ENCODE results near the gene TMEM59L.

The TMEM59L gene

DNA sequence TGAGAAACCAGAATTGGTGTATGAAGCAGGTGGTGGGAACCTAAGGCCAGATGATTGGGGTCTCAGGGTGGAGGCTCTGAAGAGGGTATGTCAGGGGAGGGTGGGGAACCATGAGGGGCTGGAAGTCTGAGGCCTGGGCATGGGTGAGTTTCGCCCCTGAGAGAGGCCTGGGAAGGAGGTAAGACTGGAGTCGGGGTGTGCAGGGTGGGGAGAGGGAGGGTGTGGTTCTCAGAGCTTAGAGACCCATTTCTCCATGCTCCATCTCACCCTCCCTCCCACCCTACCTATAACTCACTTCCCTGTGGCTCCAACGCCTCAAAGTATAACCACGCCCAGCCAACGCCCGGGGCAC lies 23.1 kb downstream of the TMEM59L start:
- Mint-ChIP-seq H3K36me3 (ENCODE audit: low read depth) (no peaks in the 10 kb centered on the region), H3K4me3 (peak overlapping the region; percentile 85), H3K27ac (no peak overlapping the region), H3K9me3 (no peaks in the 10 kb centered on the region), H3K27me3 (peaks cover 2% of the 10 kb centered on the region), H3K4me1 (peaks cover 19% of the 10 kb centered on the region)
- no peak for DNase-seq
- no peak for ATAC-seq

DNA sequence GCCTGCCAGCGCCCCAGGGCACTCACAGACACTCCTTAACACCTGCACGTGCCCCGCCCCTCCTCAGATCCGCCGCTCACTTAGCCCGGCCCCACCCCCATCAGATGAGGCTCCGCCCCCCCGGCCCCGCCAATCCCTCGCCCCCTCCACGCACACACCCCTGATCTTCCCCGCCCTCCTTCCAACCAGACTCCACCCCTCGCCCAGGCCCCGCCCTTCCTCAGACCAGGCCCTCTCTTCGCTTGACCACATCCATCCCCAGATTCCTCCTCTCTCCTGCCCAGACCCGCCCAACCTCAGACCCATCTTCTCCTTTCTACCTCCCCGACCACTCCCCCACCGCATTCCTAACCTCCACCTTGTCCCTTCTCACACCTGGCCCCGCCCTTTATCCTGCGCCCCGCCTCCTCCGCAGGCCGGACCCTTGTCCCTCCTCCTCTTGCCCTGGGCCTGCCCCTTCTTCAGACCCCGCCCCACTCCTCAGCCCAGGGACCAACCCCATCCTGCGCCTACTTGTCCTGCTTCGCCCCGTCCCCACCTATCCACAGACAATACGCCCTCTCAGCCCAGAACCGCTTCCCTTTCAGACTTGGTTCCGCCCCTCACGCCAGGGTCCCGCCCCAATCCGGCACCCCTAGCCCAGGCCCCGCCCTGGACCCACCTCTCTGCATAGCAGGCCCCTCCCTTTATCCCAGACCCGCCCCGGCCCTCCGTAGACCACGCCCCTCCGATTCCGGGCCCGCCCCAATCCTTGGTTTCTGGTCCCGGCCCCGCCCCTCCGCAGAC lies 23.7 kb downstream of the TMEM59L start:
- Mint-ChIP-seq H3K36me3 (ENCODE audit: low read depth) (no peaks in the 10 kb centered on the region), H3K9me3 (no peaks in the 10 kb centered on the region)
- peak; percentile 100 for DNase-seq

DNA sequence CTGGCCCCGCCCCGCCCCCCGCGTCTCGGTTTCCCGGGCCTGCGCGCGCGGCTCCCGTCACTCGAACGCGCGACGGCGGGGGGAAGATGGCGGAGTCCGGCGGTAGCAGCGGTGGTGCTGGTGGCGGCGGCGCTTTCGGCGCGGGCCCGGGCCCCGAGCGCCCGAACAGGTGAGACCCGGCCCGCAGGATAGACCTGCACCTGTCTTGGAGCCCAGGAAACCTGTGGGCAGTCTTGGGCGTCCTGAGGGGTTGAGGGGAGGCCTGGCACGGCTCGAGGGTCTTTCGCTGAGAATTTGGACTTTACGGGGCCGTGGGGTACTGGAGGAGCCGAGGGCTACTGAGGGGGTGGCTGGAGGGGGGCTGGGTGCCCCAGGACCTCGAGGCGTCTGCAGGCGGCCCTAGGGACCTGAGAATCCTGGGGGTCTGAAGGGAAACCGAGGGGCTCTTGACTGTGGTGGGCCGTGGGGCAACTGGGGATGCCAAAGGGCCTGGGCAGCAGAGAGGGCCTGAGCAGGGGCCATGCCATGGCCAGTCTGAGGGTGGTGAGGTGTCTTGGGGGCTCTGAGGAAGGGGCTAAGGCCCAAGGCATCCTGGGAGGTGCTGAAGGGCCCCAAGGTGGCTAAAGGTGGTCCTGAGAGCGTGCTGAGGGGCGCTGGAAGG lies 24.4 kb downstream of the TMEM59L start, which contains the start of gene KLHL26:
Gene KLHL26 (plus strand): TSS at position 60 of the 661 bp plus-strand sequence. CDS start 27 bp downstream, at position 87.
- H3K27me3 Mint-ChIP-seq, result peaks cover 2% of the 10 kb centered on the region
- peak within 1 kb of the TSS; percentile 85 for H3K27ac Mint-ChIP-seq
- DNase-seq, result no peak
- no peaks in the 10 kb centered on the region for H3K9me3 Mint-ChIP-seq
- H3K36me3 Mint-ChIP-seq (ENCODE audit: low read depth), result no peaks in the 10 kb centered on the region
- peaks cover 19% of the 10 kb centered on the region for H3K4me1 Mint-ChIP-seq
- ATAC-seq, result no peak
- H3K4me3 Mint-ChIP-seq, result peak within 1 kb of the TSS; percentile 85

More for the DNA sequence above, 23.7 kb downstream of the TMEM59L start:
- peak overlapping the region; percentile 85 for H3K27ac Mint-ChIP-seq
- H3K27me3 Mint-ChIP-seq, result peaks cover 2% of the 10 kb centered on the region
- peak; percentile 92 for ATAC-seq
- H3K4me1 Mint-ChIP-seq, result peaks cover 19% of the 10 kb centered on the region
- H3K4me3 Mint-ChIP-seq, result peak overlapping the region; percentile 85

DNA sequence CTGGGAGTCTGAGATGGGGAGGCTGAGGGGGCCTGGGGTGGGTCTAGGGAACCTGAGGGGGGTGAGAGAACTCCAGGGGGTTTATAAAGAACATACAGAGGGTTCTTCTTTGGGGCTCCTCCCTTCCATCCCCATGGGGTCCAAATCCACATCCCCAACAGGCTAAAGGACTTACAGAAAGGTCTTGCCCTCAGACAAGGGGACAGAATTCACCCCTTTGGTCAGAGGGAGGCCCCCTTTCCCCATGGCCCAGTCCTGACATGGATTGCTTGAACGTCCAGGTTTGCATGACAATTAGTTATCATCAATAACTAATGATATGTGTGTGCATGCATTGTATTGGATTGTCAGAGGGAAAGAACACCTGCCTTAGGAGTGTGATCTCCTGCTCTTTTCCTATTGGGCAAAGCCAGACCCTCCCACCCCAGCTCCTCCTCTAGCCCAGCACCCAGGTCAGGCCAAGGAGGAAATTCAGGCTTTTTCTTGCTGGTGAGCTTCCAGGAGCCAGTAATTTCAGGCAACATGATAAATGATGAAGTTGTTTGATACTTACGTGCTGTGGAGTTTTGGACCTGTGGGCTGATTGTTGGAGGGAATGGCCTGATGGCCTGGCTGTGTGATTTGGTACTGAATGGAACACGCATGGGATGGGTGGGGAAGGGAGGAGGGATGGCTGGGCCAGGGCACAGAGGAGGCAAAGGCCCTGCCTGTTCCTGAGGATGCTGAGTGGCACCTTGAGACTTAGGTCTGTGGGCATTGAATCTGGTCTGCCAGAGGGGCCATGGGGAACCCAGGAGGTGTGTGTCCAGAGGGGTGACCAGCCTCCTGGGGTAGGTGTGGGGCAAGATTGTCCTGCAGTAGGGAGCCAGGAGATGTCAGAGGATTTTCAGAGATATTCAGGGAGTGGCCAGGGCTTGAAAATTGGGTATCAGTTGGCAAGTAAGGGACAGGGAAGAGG lies 25.3 kb downstream of the TMEM59L start:
- DNase-seq (no peak), ATAC-seq (no peak)
- no peaks in the 10 kb centered on the region for H3K9me3 Mint-ChIP-seq
- H3K27ac Mint-ChIP-seq, result peak overlapping the region; percentile 72
- H3K27me3 Mint-ChIP-seq, result peaks cover 2% of the 10 kb centered on the region
- H3K36me3 Mint-ChIP-seq (ENCODE audit: low read depth), result no peaks in the 10 kb centered on the region
- H3K4me1 Mint-ChIP-seq, result peaks cover 19% of the 10 kb centered on the region
- peak overlapping the region; percentile 85 for H3K4me3 Mint-ChIP-seq

DNA sequence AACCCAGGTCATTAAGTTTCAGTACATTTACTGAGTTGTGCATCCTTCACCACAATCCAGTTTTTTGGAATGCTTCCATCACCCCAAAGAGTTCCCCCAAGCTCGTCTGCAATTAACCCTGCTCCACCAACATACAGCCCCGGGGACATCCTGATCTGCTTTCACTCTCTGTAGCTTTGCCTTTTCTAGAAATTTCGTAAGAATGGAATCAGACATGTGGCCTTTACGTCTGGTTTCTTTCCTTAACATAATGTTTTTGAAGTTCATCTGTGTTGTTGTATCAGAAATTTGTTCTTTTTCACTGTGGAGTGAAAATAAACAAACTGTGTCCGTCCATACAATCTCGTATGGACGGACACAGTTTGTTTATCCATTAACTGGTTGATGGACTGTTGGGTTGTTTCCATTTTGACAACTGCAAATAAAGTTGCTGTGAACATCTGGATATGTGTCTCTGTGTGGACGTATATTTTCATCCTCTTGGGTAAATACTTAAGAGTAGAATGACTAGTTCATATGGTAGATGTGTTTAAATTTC lies 27.1 kb downstream of the TMEM59L start:
- DNase-seq, result no peak
- H3K4me1 Mint-ChIP-seq, result peaks cover 23% of the 10 kb centered on the region
- no peak overlapping the region for H3K4me3 Mint-ChIP-seq
- ATAC-seq, result no peak
- no peaks in the 10 kb centered on the region for H3K27me3 Mint-ChIP-seq
- no peak overlapping the region for H3K27ac Mint-ChIP-seq
- H3K36me3 Mint-ChIP-seq (ENCODE audit: low read depth), result no peaks in the 10 kb centered on the region
- H3K9me3 Mint-ChIP-seq, result no peaks in the 10 kb centered on the region

DNA sequence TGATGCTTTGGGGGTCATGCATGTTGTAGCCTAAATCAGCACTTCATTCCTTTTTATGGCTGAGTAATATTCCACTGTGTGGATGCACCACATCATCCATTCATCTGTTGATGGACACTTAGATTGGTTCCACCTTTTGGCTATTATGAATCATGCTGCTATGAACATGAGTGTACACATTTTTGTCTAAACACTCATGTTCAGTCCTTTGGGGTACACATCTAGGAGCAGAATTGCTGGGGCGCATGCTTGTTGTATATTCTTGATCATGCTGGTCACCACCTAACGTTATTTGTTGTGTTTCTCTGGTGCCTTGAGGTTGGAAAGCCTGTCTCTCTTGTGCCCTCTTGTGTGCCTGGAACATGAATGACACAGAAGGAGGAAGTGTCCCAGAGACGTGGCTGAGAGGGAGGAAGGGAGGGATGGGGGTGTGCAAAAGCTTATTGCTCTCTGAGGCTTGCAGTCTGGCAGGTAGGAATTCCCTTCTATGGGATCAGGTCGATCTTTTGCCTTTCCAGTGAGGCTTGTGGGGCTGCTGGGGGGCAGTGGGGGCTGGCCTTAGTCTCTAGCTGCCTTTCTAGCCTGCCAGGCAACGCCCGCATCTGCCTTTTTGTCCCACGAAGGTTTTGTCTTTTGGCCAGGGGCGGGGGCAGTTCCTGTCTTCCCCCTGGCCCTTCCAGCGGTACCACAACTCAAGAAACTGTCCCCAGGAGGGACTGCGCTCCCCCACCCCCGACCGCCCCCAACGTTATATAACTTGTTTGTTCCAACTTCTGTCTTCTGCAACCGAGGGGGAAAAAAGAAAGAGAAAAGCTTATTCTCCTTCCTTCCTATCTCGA lies 31.7 kb downstream of the TMEM59L start:
- H3K27me3 Mint-ChIP-seq, result no peaks in the 10 kb centered on the region
- DNase-seq, result no peak
- H3K36me3 Mint-ChIP-seq (ENCODE audit: low read depth), result no peaks in the 10 kb centered on the region
- H3K4me3 Mint-ChIP-seq, result no peak overlapping the region
- no peak for ATAC-seq
- no peak overlapping the region for H3K27ac Mint-ChIP-seq
- no peaks in the 10 kb centered on the region for H3K9me3 Mint-ChIP-seq
- H3K4me1 Mint-ChIP-seq, result peaks cover 18% of the 10 kb centered on the region

DNA sequence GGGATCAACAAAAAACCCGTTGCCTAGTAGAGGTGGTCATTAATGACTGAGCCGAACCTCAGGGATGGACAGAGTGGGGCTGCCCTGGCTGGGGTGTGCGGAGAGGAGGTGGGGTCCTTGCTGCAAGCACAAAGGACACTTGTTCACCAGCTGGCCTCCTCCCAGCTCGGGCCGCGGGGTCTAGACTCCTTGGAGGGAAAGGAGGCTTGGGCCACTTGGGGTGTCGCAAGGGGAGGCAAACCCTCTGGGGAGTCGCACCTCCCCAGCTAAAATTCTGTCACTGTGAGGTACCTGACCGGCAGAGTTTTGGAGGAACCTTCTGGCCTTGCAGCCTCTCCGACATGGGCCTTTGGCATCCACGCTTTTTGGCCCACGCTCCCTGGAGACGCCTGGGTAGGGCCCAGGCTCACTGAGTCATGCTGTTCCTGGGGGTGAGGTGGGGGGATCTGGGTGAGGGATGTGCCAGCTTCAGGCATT lies 32.4 kb downstream of the TMEM59L start:
- DNase-seq (no peak), ATAC-seq (no peak)
- no peaks in the 10 kb centered on the region for H3K36me3 Mint-ChIP-seq (ENCODE audit: low read depth)
- H3K4me1 Mint-ChIP-seq, result peaks cover 23% of the 10 kb centered on the region
- no peak overlapping the region for H3K4me3 Mint-ChIP-seq
- H3K27ac Mint-ChIP-seq, result no peak overlapping the region
- H3K9me3 Mint-ChIP-seq, result no peaks in the 10 kb centered on the region
- H3K27me3 Mint-ChIP-seq, result no peaks in the 10 kb centered on the region

DNA sequence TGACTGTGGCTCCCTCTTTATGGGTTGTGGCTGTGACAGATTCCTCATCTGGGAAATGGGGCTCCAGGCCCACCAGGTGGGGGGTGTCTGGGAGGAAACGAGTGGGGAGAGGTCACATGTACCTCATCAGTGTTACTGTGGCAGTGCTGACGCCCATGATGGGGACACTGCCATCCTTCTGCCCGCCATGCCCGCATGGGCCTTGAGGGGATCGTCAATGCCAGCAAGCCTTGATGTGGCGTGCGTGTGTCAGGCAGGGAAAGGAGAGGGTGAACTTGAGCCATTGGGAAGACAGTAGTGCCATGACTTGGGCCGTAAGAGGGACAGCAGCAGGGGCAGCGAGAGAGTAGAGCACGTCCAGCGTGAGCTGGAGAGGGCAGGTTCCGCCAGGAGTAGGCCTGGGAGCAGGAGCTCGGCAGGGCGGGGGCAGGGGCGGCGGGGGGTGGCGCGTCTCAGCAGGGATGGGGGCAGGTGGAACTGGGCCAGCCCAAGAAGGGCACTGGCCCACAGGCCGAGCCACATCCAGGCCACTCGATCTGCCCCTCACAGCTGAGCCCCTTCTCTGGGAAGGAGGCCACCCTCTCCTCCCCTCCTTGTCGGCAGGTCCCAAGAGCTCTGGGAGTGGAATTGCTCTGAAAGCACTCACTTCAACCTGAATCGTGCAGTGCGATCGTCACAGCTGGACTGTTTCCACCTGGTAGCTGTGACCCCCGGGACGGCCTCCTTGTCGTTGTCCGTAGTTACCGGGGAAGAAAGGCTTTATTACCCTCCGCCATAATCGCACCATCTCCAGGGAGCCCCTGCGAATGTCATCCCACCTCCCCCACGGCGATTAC lies 34.1 kb downstream of the TMEM59L start:
- DNase-seq (no peak), ATAC-seq (no peak)
- peaks cover 24% of the 10 kb centered on the region for H3K4me1 Mint-ChIP-seq
- no peaks in the 10 kb centered on the region for H3K9me3 Mint-ChIP-seq
- no peak overlapping the region for H3K27ac Mint-ChIP-seq
- H3K4me3 Mint-ChIP-seq, result no peak overlapping the region
- H3K36me3 Mint-ChIP-seq (ENCODE audit: low read depth), result no peaks in the 10 kb centered on the region
- no peaks in the 10 kb centered on the region for H3K27me3 Mint-ChIP-seq

DNA sequence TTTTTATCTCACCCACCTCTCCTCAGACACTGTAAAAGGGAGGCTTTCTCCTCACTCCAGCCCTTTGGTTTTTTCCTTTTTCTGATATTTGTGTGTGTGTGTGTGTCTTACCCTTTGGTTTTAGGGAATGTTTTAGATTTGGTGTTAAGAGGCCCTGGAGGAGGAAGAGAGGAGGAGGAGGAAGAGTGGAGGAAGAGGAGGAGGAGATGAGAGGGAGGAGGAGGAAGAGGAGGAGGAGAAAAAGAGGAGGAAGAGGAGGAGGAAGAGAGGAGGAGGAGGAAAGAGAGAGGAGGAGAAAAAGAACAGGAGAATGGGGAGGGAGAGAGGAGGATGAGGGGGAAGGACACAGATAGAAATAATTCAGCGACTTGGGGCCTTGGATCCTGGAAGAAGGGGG lies 34.7 kb downstream of the TMEM59L start:
- H3K4me1 Mint-ChIP-seq, result peaks cover 24% of the 10 kb centered on the region
- H3K36me3 Mint-ChIP-seq (ENCODE audit: low read depth), result no peaks in the 10 kb centered on the region
- H3K9me3 Mint-ChIP-seq, result no peaks in the 10 kb centered on the region
- H3K27me3 Mint-ChIP-seq, result no peaks in the 10 kb centered on the region
- H3K4me3 Mint-ChIP-seq, result no peak overlapping the region
- no peak for ATAC-seq
- H3K27ac Mint-ChIP-seq, result no peak overlapping the region
- DNase-seq, result no peak

DNA sequence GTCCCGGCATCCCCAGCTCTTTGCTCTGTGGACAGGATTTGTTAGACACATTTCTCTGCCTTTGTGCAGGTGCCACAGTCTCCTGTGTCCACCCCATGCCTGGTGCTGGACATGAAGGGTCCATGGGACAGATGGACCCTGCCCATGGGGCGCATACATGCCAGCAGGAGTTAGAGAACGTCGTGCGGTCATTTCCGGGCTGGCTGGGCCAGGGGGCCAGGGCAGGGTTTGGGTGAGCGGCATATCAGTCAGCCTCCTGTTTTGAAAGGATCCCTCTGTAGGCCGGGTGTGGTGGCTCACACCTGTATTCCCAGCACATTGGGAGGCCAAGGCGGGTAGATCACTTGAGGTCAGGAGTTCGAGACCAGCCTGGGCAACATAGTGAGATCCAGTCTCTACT lies 35.1 kb downstream of the TMEM59L start:
- Mint-ChIP-seq H3K36me3 (ENCODE audit: low read depth) (no peaks in the 10 kb centered on the region), H3K9me3 (no peaks in the 10 kb centered on the region), H3K4me1 (peaks cover 24% of the 10 kb centered on the region), H3K4me3 (no peak overlapping the region), H3K27ac (no peak overlapping the region), H3K27me3 (no peaks in the 10 kb centered on the region)
- ATAC-seq, result no peak
- DNase-seq, result no peak

DNA sequence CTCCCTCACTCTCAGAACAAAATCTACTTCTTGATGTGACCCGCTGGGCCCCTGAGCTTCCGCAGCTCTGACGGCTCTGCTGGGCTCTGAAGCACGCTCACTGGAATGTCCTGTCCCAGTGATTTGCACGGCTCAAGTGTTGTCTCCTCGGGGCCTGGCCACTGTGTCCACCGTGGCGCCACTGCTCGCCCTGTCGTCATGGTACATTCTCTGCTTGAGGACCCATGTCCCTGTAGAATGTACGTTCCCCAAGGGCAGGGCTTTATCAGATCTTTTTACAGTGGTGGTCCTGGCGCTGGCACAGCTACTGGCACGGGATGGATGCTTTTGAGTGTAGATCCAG lies 36.3 kb downstream of the TMEM59L start:
- Mint-ChIP-seq H3K27ac (no peak overlapping the region), H3K4me1 (peaks cover 23% of the 10 kb centered on the region), H3K4me3 (no peak overlapping the region), H3K27me3 (no peaks in the 10 kb centered on the region), H3K9me3 (no peaks in the 10 kb centered on the region), H3K36me3 (ENCODE audit: low read depth) (no peaks in the 10 kb centered on the region)
- ATAC-seq, result no peak
- DNase-seq, result no peak

DNA sequence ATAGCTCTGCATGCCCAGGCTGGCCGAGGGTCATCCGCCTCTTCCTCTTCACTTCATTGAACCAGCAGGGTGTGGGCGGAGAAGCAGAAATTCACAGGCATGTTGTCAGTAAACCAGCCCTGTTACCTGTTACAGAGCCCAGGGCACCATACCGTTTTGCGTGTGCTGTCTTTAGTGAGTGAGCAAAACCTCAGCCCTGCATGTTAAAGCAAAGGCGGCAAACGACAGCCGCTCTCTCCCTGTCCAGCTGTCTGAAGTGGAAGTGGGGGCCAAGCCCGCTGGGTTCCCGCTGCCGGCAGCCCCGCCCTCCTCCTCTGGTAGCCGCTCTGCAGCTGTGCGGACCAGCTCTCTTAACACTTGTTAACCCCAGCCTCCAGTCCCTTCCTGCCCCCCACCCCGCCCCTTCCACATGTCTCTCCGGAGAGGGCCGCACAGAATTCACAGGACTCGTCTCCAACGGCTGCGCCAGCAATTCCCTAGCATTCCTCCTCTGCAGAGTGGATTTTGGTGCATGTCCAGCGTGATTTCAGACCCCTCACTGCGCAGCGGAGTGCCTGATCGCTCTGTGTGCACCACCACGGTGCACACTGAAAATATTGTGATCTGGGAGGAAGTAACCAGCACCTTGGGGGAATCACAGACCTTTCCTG lies 36.8 kb downstream of the TMEM59L start:
- no peak for DNase-seq
- H3K27me3 Mint-ChIP-seq, result no peaks in the 10 kb centered on the region
- H3K27ac Mint-ChIP-seq, result no peak overlapping the region
- ATAC-seq, result no peak
- H3K36me3 Mint-ChIP-seq (ENCODE audit: low read depth), result no peaks in the 10 kb centered on the region
- no peaks in the 10 kb centered on the region for H3K9me3 Mint-ChIP-seq
- no peak overlapping the region for H3K4me3 Mint-ChIP-seq
- peaks cover 17% of the 10 kb centered on the region for H3K4me1 Mint-ChIP-seq

DNA sequence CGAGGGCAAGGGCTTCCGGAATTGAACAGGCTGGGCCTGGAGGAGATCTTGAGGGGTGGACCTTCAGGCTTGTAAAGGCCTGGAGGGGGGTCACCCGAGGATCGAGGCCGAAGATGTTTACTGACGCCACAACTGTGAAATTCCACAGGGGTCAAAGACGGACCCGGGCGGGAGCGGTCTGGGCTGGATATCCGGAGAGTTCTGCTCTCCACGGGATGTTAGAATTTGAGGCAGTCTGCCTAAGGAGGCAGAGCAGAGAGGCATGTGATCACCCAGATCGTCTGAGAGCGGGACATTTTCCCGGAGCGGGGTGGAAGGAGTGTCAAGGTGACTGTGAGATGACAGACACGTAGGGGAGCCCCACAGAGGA lies 37.3 kb downstream of the TMEM59L start:
- no peaks in the 10 kb centered on the region for H3K36me3 Mint-ChIP-seq (ENCODE audit: low read depth)
- no peak overlapping the region for H3K4me3 Mint-ChIP-seq
- H3K27ac Mint-ChIP-seq, result no peak overlapping the region
- no peaks in the 10 kb centered on the region for H3K9me3 Mint-ChIP-seq
- peaks cover 17% of the 10 kb centered on the region for H3K4me1 Mint-ChIP-seq
- ATAC-seq (no peak), DNase-seq (no peak)
- no peaks in the 10 kb centered on the region for H3K27me3 Mint-ChIP-seq
